OCI-LY1 (cell line): ENCODE measurements around the gene SCN7A.

Source experiments
- H2AFZ ChIP-seq: fragments of 200-600 bp; sonication (generic), shearing (Covaris generic); 2 replicates; pipeline ENCODE4 v1.6.0; 2014; ENCODE audit warnings: antibody characterized with exemption, mild to moderate bottlenecking, low read length
- H3F3A ChIP-seq: fragments of 200-600 bp; sonication (generic), shearing (Covaris generic); 2 replicates; pipeline ENCODE4 v1.6.0; 2014; ENCODE audit warnings: mild to moderate bottlenecking, antibody characterized with exemption, low read length, moderate library complexity; ENCODE audit not compliant: insufficient read depth
- H3K27ac ChIP-seq: fragments of 200-600 bp; sonication (generic); 2 replicates; pipeline ENCODE4 v1.5.1; 2014; ENCODE audit warnings: low read length, mixed run types, mild to moderate bottlenecking, low read depth; ENCODE audit not compliant: poor library complexity, severe bottlenecking
- H3K27me3 ChIP-seq: fragments of 200-600 bp; sonication (generic); 2 replicates; pipeline ENCODE4 v1.6.0; 2014; ENCODE audit warnings: antibody characterized with exemption, mild to moderate bottlenecking, low read length, moderate library complexity; ENCODE audit not compliant: insufficient read depth
- H3K36me3 ChIP-seq: fragments of 200-600 bp; sonication (generic); 2 replicates; pipeline ENCODE4 v1.6.1; 2014; ENCODE audit warnings: mild to moderate bottlenecking, antibody characterized with exemption, low read length, moderate library complexity, mixed read lengths; ENCODE audit not compliant: insufficient read depth
- H3K4me1 ChIP-seq: fragments of 200-600 bp; sonication (generic); 2 replicates; pipeline ENCODE4 v1.5.1; 2014; ENCODE audit warnings: mild to moderate bottlenecking, low read length, moderate library complexity; ENCODE audit not compliant: insufficient read depth, severe bottlenecking
- H3K4me2 ChIP-seq: fragments of 200-600 bp; sonication (generic), shearing (Covaris generic); 2 replicates; pipeline ENCODE4 v1.6.1; 2014; ENCODE audit warnings: low read length
- H3K4me3 ChIP-seq: fragments of 200-600 bp; sonication (generic); 2 replicates; pipeline ENCODE4 v1.5.1; 2014; ENCODE audit warnings: low read length, low read depth, mild to moderate bottlenecking, mixed read lengths; ENCODE audit not compliant: poor library complexity, severe bottlenecking
- H3K79me2 ChIP-seq: fragments of 200-600 bp; shearing (Covaris generic); 2 replicates; pipeline ENCODE4 v1.6.1; 2016; ENCODE audit warnings: mixed run types, low read length, mixed read lengths; ENCODE audit not compliant: insufficient read depth
- H3K9ac ChIP-seq: fragments of 200-600 bp; sonication (generic), shearing (Covaris generic); 2 replicates; pipeline ENCODE4 v1.6.1; 2014; ENCODE audit warnings: mild to moderate bottlenecking, low read length, mixed read lengths
- H3K9me2 ChIP-seq: fragments of 200-600 bp; sonication (generic), shearing (Covaris generic); 2 replicates; pipeline ENCODE4 v1.6.1; 2014; ENCODE audit warnings: low read depth, mild to moderate bottlenecking, low read length, mixed read lengths
- H3K9me3 ChIP-seq: fragments of 200-600 bp; shearing (Covaris generic); 2 replicates; pipeline ENCODE4 v1.6.1; 2014; ENCODE audit warnings: low read length, mixed read lengths
- H4K20me1 ChIP-seq: fragments of 200-600 bp; sonication (generic), shearing (Covaris generic); 2 replicates; pipeline ENCODE4 v1.6.0; 2016; ENCODE audit warnings: mild to moderate bottlenecking, low read length; ENCODE audit not compliant: insufficient read depth
- EZH2 ChIP-seq: fragments of 200-600 bp; sonication (generic), shearing (Covaris generic); IDR thresholded peaks from 2 replicates; pipeline ENCODE4 v1.8.0; 2017; ENCODE audit warnings: borderline replicate concordance, mixed run types, mild to moderate bottlenecking, antibody characterized with exemption, low read length, moderate library complexity, mixed read lengths
- TF ChIP-seq, protein P1 (sequence below): fragments of 200-600 bp; sonication (generic), shearing (Covaris generic); IDR thresholded peaks from 2 replicates; pipeline ENCODE4 v1.5.1; 2017; ENCODE audit warnings: mild to moderate bottlenecking, antibody characterized with exemption, low read length, moderate library complexity, mixed read lengths

SCN7A gene

DNA sequence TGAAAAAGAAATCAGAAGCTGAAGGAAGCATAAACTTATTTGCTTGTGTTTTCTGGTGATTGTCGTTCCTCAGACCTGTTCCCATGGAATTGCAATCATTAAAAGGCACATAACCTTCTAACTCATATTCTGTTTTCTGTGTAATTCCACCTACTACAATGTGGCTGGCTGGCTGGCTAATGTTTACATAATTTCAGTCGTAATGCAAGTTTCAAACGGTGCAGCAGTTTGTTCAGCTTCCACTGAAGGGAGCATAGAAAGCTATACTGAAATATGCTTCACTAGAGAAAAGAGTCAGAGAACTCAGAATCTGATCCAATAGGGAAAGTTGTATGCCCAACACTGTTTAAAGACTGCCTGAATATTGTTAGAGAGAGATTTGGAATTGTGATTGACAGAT is 27.1 kb upstream of the SCN7A start:
- no peaks in the 10 kb centered on the region; the same call in 1 of the 2 replicates for H3F3A ChIP-seq
- no peak overlapping the region for H3K9ac ChIP-seq
- no peaks in the 10 kb centered on the region for H3K36me3 ChIP-seq
- H3K79me2 ChIP-seq, result no peaks in the 10 kb centered on the region
- H2AFZ ChIP-seq, result no peak overlapping the region
- no peak overlapping the region for H3K27ac ChIP-seq
- H3K9me2 ChIP-seq, result no peaks in the 10 kb centered on the region
- H3K4me3 ChIP-seq, result no peak overlapping the region
- no peaks in the 10 kb centered on the region for H3K9me3 ChIP-seq
- no peaks in the 10 kb centered on the region for H3K4me1 ChIP-seq
- TF ChIP-seq EZH2, result no peak
- TF ChIP-seq, protein P1, sequence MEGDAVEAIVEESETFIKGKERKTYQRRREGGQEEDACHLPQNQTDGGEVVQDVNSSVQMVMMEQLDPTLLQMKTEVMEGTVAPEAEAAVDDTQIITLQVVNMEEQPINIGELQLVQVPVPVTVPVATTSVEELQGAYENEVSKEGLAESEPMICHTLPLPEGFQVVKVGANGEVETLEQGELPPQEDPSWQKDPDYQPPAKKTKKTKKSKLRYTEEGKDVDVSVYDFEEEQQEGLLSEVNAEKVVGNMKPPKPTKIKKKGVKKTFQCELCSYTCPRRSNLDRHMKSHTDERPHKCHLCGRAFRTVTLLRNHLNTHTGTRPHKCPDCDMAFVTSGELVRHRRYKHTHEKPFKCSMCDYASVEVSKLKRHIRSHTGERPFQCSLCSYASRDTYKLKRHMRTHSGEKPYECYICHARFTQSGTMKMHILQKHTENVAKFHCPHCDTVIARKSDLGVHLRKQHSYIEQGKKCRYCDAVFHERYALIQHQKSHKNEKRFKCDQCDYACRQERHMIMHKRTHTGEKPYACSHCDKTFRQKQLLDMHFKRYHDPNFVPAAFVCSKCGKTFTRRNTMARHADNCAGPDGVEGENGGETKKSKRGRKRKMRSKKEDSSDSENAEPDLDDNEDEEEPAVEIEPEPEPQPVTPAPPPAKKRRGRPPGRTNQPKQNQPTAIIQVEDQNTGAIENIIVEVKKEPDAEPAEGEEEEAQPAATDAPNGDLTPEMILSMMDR, result no peak
- H3K27me3 ChIP-seq, result no peaks in the 10 kb centered on the region
- H3K4me2 ChIP-seq, result no peak overlapping the region
- no peaks in the 10 kb centered on the region for H4K20me1 ChIP-seq

DNA sequence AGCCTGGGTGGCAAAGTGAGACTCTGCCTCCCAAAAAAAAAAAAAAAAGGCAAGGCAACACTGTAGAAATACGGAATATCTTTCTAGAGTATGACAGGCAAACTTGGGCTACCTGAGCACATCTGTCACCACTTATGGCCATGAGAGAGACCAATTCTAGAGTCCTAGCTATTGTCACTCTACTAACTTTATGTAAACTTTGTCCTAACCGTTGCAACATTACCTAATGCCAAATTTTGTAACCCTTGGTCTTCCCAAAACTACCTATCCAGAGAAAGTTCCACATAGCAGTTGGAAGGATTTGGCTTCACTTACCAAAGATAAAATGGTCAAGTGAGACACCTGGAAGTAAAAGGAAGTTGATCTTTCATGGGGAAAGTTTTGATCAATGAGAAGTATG is 26.6 kb upstream of the SCN7A start:
- Histone ChIP-seq H3K9me3 (no peaks in the 10 kb centered on the region), H3K9me2 (no peaks in the 10 kb centered on the region), H3K9ac (no peak overlapping the region), H2AFZ (no peak overlapping the region), H3K4me3 (no peak overlapping the region), H3K36me3 (no peaks in the 10 kb centered on the region), H3K79me2 (no peaks in the 10 kb centered on the region), H4K20me1 (no peaks in the 10 kb centered on the region), H3K27me3 (no peaks in the 10 kb centered on the region), H3K4me2 (no peak overlapping the region), H3K4me1 (no peaks in the 10 kb centered on the region), H3K27ac (no peak overlapping the region), H3F3A (no peaks in the 10 kb centered on the region; the same call in 1 of the 2 replicates)
- TF ChIP-seq, protein P1, result no peak
- no peak for TF ChIP-seq EZH2

DNA sequence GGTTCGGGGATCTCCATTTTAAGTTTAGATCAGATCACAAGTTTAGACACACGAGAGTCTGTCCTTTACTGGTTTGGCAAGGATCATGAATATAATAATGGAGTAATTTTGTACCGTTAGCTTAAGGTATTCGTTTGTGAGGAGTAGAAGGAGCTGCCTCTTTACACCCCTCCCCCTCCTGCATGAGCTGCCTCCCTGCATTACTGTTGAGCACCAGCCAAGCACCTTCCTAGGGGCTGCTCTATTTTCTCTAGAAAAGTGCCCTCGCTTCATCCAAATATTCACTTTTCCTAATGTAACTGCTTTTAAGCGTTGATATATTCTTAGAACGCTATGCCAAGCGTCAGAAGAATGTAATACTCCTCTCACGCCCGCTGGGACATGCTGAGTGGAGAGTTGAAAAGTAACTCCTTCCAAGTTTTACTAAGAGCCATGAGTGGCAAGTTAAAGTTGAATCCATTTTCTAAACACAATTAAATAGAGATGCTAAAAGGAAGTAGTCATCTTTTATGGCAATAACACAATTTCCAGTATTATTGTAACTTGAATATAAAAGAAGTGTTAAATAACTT is 25.4 kb upstream of the SCN7A start:
- no peaks in the 10 kb centered on the region for H3K36me3 ChIP-seq
- no peaks in the 10 kb centered on the region for H3K79me2 ChIP-seq
- H3K9me2 ChIP-seq, result no peaks in the 10 kb centered on the region
- no peaks in the 10 kb centered on the region; the same call in 1 of the 2 replicates for H3F3A ChIP-seq
- no peaks in the 10 kb centered on the region for H3K27me3 ChIP-seq
- no peak overlapping the region for H2AFZ ChIP-seq
- no peak overlapping the region for H3K27ac ChIP-seq
- H3K9ac ChIP-seq, result no peak overlapping the region
- TF ChIP-seq, protein P1, result no peak
- TF ChIP-seq EZH2, result no peak
- no peaks in the 10 kb centered on the region for H3K9me3 ChIP-seq
- no peak overlapping the region for H3K4me3 ChIP-seq
- no peaks in the 10 kb centered on the region for H3K4me1 ChIP-seq
- no peak overlapping the region for H3K4me2 ChIP-seq
- no peaks in the 10 kb centered on the region for H4K20me1 ChIP-seq
